A549 (cell line): ENCODE data around the gene TREH. TPM values are rescaled to one million over a fixed set of nuclear protein-coding genes. Genes with fewer than 3 reads are reported as not detected.
A peak's percentile ranks its signal among the peaks of the same experiment; 100 is the strongest.

Source experiments
- ATAC-seq, 2 experiments: fragments of 200-7000 bp in 1 of 2; fragments of >200 bp in 1 of 2; cut with Nextera tagmentation in 1 of 2; cut with Tn5 transposase in 1 of 2; 3 replicates each; pipeline versions ENCODE4 v1.8.0 to v1.9.1; 2018 to 2020; ENCODE audit warnings: mild to moderate bottlenecking in 1 of 2, moderate library complexity in 1 of 2
- CTCF ChIA-PET: fragments of 300-600 bp; sonication (Branson Sonifier 250); formaldehyde crosslinking; extraction: SDS; loops from one replicate; lab custom pipeline; 2021; ENCODE audit warnings: antibody characterized with exemption, inconsistent platforms; lab: Yijun Ruan, JAX
- POLR2A ChIA-PET: fragments of 350-600 bp; formaldehyde crosslinking; extraction: SDS; loops from one replicate; lab custom pipeline; 2021; ENCODE audit warnings: antibody characterized with exemption, inconsistent platforms; lab: Yijun Ruan, JAX
- DNase-seq, 2 experiments: peaks; one replicate each; pipeline versions ENCODE4 v3.0.0 to v3.0.0-alpha.2; 2011 to 2016; ENCODE audit warnings: low read depth in 1 of 2, low spot score in 1 of 2
- FAIRE-seq: peaks from 2 replicates; lab custom pipeline; 2011; peaks lifted over from hg19 to GRCh38; lab: Jason Lieb, UNC
- H3K27ac ChIP-seq, 2 experiments: fragments of >200 bp; sonication (Bioruptor Twin); formaldehyde crosslinking; 3 replicates each; pipeline ENCODE4 v1.5.1; 2016 to 2017
- H3K4me1 ChIP-seq: fragments of >200 bp; sonication (Bioruptor Twin); formaldehyde crosslinking; 3 replicates; pipeline ENCODE4 v1.6.1; 2016
- H3K4me2 ChIP-seq: fragments of >200 bp; sonication (Bioruptor Twin); formaldehyde crosslinking; 3 replicates; pipeline ENCODE4 v1.6.1; 2016
- H3K4me3 ChIP-seq: fragments of >200 bp; sonication (Bioruptor Twin); formaldehyde crosslinking; 3 replicates; pipeline ENCODE4 v1.5.1; 2016
- H3K9me3 ChIP-seq: fragments of >200 bp; sonication (Bioruptor Twin); formaldehyde crosslinking; 3 replicates; pipeline ENCODE4 v1.6.1; 2016
- CBX2 ChIP-seq: fragments of 200-600 bp; sonication (generic); IDR thresholded peaks from 2 replicates; pipeline ENCODE4 v1.6.1; 2016; ENCODE audit warnings: low read depth, mild to moderate bottlenecking, borderline replicate concordance
- CHD4 ChIP-seq: fragments of 200-600 bp; sonication (generic); IDR thresholded peaks from 2 replicates; pipeline ENCODE4 v1.6.1; 2016; ENCODE audit warnings: antibody characterized with exemption, mild to moderate bottlenecking, borderline replicate concordance
- EHF ChIP-seq: fragments of 250-450 bp; sonication (Bioruptor Pico); IDR thresholded peaks from 2 replicates; pipeline ENCODE4 v1.5.0; 2020; ENCODE audit warnings: mild to moderate bottlenecking
- EHMT2 ChIP-seq: fragments of 200-600 bp; sonication (generic); IDR thresholded peaks from 2 replicates; pipeline ENCODE4 v1.6.1; 2016; ENCODE audit warnings: antibody characterized with exemption, low read depth, mild to moderate bottlenecking, moderate library complexity
- FOSL2 ChIP-seq, 2 experiments: fragments of 450-650 bp in 1 of 2; fragments of >200 bp in 1 of 2; sonication (Bioruptor Twin) in 1 of 2; formaldehyde crosslinking; IDR thresholded peaks; 2 replicates each; pipeline versions ENCODE4 v1.5.0 to v1.6.1; 2016 to 2020; ENCODE audit warnings: mild to moderate bottlenecking in 1 of 2, moderate library complexity in 1 of 2
- FOXS1 ChIP-seq: fragments of 250-450 bp; sonication (Bioruptor Pico); IDR thresholded peaks from 2 replicates; pipeline ENCODE4 v1.5.0; 2020; ENCODE audit warnings: mild to moderate bottlenecking, moderate library complexity
- GATA3 ChIP-seq: IDR thresholded peaks from 2 replicates; pipeline ENCODE4 v1.6.1; 2012; ENCODE audit warnings: borderline replicate concordance
- HDAC2 ChIP-seq: fragments of 200-600 bp; sonication (generic); IDR thresholded peaks from 2 replicates; pipeline ENCODE4 v1.6.1; 2016
- HEYL ChIP-seq: fragments of 250-450 bp; sonication (Bioruptor Pico); IDR thresholded peaks from 2 replicates; pipeline ENCODE4 v1.8.0; 2021; ENCODE audit warnings: mild to moderate bottlenecking, moderate library complexity
- HOXA7 ChIP-seq: fragments of 250-450 bp; sonication (Bioruptor Pico); IDR thresholded peaks from 2 replicates; pipeline ENCODE4 v1.5.0; 2020; ENCODE audit warnings: mild to moderate bottlenecking, moderate library complexity
- MAZ ChIP-seq: fragments of 150-350 bp; IDR thresholded peaks from 2 replicates; pipeline ENCODE4 v1.6.1; 2014; ENCODE audit warnings: antibody characterized with exemption, low read depth, low read length, borderline replicate concordance
- MYC ChIP-seq: IDR thresholded peaks from 2 replicates; pipeline ENCODE4 v1.6.1; 2012; ENCODE audit warnings: mild to moderate bottlenecking, inconsistent platforms, low read length, improper control_type of control experiment, borderline replicate concordance
- NFE2L2 ChIP-seq: fragments of 150-350 bp; conservative IDR thresholded peaks from 2 replicates; pipeline ENCODE4 v1.6.1; 2014; ENCODE audit warnings: low read length
- NR3C1 ChIP-seq: fragments of >200 bp; sonication (Bioruptor Twin); formaldehyde crosslinking; IDR thresholded peaks from 3 replicates; pipeline ENCODE4 v1.6.1; 2017
- RAD21 ChIP-seq, 2 experiments: fragments of >200 bp in 1 of 2; sonication (Bioruptor Twin) in 1 of 2; formaldehyde crosslinking in 1 of 2; IDR thresholded peaks in 1 of 2; conservative IDR thresholded peaks in 1 of 2; 2 replicates in 1 of 2; 3 replicates in 1 of 2; pipeline ENCODE4 v1.6.1; 2012 to 2018; ENCODE audit warnings: inconsistent platforms in 1 of 2
- SREBF2 ChIP-seq: fragments of 450-650 bp; IDR thresholded peaks from 2 replicates; pipeline ENCODE4 v1.6.1; 2014; ENCODE audit warnings: mild to moderate bottlenecking, moderate library complexity
- TFCP2L1 ChIP-seq: fragments of 250-450 bp; sonication (Bioruptor Pico); IDR thresholded peaks from 2 replicates; pipeline ENCODE4 v1.5.0; 2021; ENCODE audit warnings: mild to moderate bottlenecking
- ZFP36 ChIP-seq: fragments of 450-650 bp; IDR thresholded peaks from 2 replicates; pipeline ENCODE4 v1.6.1; 2014; ENCODE audit warnings: borderline replicate concordance; ENCODE audit not compliant: partially characterized antibody
- WGBS: methylation state at CpG from one replicate; pipeline ENCODE4 v1.1.6; 2017; ENCODE audit errors: missing lambda C conversion rate; 5-methylcytosine and 5-hydroxymethylcytosine counted together
- polyA plus RNA-seq, 4 experiments: library from polyadenylated mRNA; depleted of rRNA in 3 of 4; stranded (reverse); fragments of >200 nt; fragmentation: RNase III in 1 of 4; extraction: RNeasy Plus Mini Kit Qiagen cat#74134 plus additional on column Dnase treatment in 1 of 4; gene quantifications; 2 replicates in 3 of 4; 3 replicates in 1 of 4; pipeline ENCODE4 v1.2.3, GENCODE V29; 2011 to 2017
- TF ChIP-seq, protein P1 (sequence below): fragments of >200 bp; sonication (Bioruptor Twin); formaldehyde crosslinking; IDR thresholded peaks from 3 replicates; pipeline ENCODE4 v1.6.1; 2016

TREH gene
- polyA plus RNA-seq, 2 of the 4 experiments (the other 2 are of a cell fraction), result 0.06 TPM; not detected in 1

- no peak for DNase-seq
- WGBS, result 58% methylated on average over 5 of the region's 5 CpGs
- Histone ChIP-seq H3K4me2 (no peak overlapping the region), H3K4me1 (peaks cover 5% of the 10 kb centered on the region; the same call in 2 of the 3 replicates), H3K27ac (no peak overlapping the region), H3K4me3 (no peak overlapping the region), H3K9me3 (no peaks in the 10 kb centered on the region)
- POLR2A ChIA-PET, result no interaction called here
- CTCF ChIA-PET, result interaction anchor here (0.9 to 2.0 kb wide), 7 partner anchors 14 to 50 kb away, joined by 3 to 6 read pairs (median 5); partner anchors contain the start of gene PHLDB1
- TF ChIP-seq ZFP36 (no peak), RAD21 (conservative IDR thresholded peaks at IDR 0.05 in 1 of 2, IDR thresholded peaks at IDR 0.05 in 1 of 2) (peak; percentile 27 to 31; a peak in 3 of 5 replicates)
- peak in 1 of 2 experiments; percentile 72; a peak in 4 of 6 replicates for ATAC-seq
- no peak for FAIRE-seq
Observed at GRCh38 chr11:118640332-118641154, 38.9 kb downstream of the TREH start.

DNA sequence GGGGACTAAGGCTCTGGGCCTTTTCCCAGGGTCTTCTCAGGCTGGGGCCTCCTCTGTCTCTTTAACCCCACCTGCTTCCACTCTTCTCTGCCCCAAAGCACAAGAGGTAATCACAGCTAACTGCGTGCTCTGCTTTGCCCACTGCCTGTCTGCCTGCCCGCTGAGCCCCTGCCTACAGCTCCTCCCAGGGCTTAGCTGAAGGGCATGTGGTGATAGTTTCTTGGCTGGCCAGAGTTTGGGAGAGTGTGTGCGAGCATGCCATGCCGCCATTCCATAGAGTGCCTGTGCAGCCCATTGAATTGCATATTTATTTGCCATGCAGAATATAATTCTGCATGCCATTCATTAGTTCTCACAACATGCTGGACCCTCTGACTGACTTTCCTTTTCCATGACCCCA lies 39.6 kb downstream of the TREH start:
- Histone ChIP-seq H3K4me1 (peaks cover 5% of the 10 kb centered on the region; the same call in 2 of the 3 replicates), H3K27ac (no peak overlapping the region), H3K9me3 (no peaks in the 10 kb centered on the region), H3K4me2 (no peak overlapping the region), H3K4me3 (no peak overlapping the region)
- no peak for TF ChIP-seq MAZ
- no peak for TF ChIP-seq FOSL2 (IDR thresholded peaks at IDR 0.05)
- no peak for TF ChIP-seq FOSL2 (CRISPR knock-in tag; IDR thresholded peaks at IDR 0.05)
- TF ChIP-seq HEYL (CRISPR knock-in tag), result no peak
- TF ChIP-seq CHD4, result no peak
- TF ChIP-seq SREBF2, result no peak
- no peak for TF ChIP-seq EHMT2
- no peak for TF ChIP-seq FOXS1
- TF ChIP-seq MYC, result no peak
- TF ChIP-seq TFCP2L1 (CRISPR knock-in tag), result no peak
- TF ChIP-seq CBX2, result no peak
- TF ChIP-seq HDAC2, result no peak
- no peak for TF ChIP-seq NR3C1
- TF ChIP-seq NFE2L2, result no peak
- no peak for TF ChIP-seq HOXA7 (CRISPR knock-in tag)
- no peak for TF ChIP-seq ZFP36
- TF ChIP-seq GATA3, result no peak
- no peak for TF ChIP-seq EHF (CRISPR knock-in tag)
- ChIA-PET POLR2A (no interaction called here), CTCF (interaction anchor here (1.0 to 2.0 kb wide), 6 partner anchors 19 to 50 kb away, joined by 4 to 6 read pairs (median 5); partner anchors contain the start of gene PHLDB1)
- 89% methylated on average over 4 of the region's 4 CpGs for WGBS
- FAIRE-seq (no peak), ATAC-seq (no peak), DNase-seq (no peak)

DNA sequence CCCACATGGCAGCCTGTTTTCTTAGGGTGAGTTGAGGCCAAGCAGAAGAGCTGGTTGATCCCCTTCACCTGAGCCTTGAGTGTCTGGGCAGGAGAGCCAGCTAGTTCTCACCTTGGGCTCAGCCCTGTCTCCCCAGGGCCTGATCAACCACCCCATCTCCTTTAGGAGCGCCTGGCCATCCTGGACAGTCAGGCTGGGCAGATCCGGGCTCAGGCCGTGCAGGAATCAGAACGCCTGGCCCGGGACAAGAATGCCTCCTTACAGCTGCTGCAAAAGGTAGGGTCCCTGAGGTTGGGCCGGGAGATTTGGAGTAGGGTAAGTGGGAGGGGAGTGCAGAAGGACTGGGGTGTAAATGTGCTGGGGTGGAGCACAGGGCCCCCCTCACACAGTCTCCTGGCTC lies 40.7 kb downstream of the TREH start:
- no peak overlapping the region for H3K27ac ChIP-seq
- FAIRE-seq (no peak), ATAC-seq (no peak), DNase-seq (no peak)
- no peaks in the 10 kb centered on the region for H3K9me3 ChIP-seq
- no peak overlapping the region for H3K4me2 ChIP-seq
- no peak overlapping the region for H3K4me3 ChIP-seq
- ChIA-PET CTCF (interaction anchor here (0.7 to 1.7 kb wide), 3 partner anchors 14 to 44 kb away, joined by 3 to 6 read pairs (median 5); no protein-coding TSS in a partner anchor), POLR2A (no interaction called here)
- WGBS, result 96% methylated on average over 6 of the region's 6 CpGs
- H3K4me1 ChIP-seq, result peaks cover 5% of the 10 kb centered on the region; the same call in 2 of the 3 replicates
- TF ChIP-seq, protein P1, sequence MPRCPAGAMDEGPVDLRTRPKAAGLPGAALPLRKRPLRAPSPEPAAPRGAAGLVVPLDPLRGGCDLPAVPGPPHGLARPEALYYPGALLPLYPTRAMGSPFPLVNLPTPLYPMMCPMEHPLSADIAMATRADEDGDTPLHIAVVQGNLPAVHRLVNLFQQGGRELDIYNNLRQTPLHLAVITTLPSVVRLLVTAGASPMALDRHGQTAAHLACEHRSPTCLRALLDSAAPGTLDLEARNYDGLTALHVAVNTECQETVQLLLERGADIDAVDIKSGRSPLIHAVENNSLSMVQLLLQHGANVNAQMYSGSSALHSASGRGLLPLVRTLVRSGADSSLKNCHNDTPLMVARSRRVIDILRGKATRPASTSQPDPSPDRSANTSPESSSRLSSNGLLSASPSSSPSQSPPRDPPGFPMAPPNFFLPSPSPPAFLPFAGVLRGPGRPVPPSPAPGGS, result no peak
